Muscle of arm (tissue), 12 donors: Measurements from ENCODE around the gene NAGLU. TPM values are rescaled to one million over a fixed set of nuclear protein-coding genes. Genes with fewer than 3 reads are reported as not detected.
"Not testable (repeated sequence)": the region's sequence is repeated elsewhere in the genome, so short reads cannot be mapped to it uniquely, and the experiment has no call there.

Experiments
- DNase-seq: peaks from one replicate; pipeline ENCODE4 v3.0.0-alpha.2; 2013
- polyA plus RNA-seq, 12 donors: library from polyadenylated mRNA; unstranded; fragments of 120-200 nt; gene quantifications; one replicate each; pipeline ENCODE4 v1.2.1, GENCODE V29; 2013; ENCODE audit not compliant: insufficient read length in 12 of 12

Gene NAGLU
- polyA plus RNA-seq, 12 donors = 15.6 to 25.8 (median 17.9) TPM; not detected in 1

DNA sequence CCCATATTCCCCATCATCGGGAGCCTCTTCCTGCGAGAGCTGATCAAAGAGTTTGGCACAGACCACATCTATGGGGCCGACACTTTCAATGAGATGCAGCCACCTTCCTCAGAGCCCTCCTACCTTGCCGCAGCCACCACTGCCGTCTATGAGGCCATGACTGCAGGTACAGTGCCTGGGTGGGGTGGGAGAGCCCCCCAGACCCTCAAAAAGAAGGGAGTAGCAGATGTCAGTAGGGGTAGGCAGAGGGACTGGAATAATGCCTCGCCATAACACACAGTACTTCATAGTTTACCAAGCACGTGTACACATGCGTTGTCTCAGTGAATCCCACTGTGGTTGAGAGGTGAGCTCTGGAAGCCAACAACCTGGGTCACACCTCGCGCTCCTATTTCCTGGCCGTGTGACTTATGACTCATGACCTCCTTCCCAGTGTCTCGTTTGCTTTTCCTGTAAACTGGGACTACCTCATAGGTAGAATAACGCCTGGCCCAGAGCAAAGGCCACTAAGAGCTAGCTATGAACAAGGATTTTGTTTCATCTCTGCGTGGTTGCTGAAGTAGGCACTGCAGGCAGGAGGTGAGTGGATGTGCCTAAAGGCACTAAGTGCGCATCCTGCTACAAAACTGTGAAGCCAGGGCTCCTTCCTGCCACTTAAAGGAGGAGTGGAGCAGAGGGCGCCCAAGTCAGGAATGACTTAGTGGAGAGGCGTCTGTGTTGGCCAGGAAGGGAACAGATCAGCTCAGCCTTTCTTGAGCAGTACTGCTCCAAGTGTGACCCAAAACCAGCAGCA lies 5.2 kb downstream of the NAGLU start:
- DNase-seq = no peak

DNA sequence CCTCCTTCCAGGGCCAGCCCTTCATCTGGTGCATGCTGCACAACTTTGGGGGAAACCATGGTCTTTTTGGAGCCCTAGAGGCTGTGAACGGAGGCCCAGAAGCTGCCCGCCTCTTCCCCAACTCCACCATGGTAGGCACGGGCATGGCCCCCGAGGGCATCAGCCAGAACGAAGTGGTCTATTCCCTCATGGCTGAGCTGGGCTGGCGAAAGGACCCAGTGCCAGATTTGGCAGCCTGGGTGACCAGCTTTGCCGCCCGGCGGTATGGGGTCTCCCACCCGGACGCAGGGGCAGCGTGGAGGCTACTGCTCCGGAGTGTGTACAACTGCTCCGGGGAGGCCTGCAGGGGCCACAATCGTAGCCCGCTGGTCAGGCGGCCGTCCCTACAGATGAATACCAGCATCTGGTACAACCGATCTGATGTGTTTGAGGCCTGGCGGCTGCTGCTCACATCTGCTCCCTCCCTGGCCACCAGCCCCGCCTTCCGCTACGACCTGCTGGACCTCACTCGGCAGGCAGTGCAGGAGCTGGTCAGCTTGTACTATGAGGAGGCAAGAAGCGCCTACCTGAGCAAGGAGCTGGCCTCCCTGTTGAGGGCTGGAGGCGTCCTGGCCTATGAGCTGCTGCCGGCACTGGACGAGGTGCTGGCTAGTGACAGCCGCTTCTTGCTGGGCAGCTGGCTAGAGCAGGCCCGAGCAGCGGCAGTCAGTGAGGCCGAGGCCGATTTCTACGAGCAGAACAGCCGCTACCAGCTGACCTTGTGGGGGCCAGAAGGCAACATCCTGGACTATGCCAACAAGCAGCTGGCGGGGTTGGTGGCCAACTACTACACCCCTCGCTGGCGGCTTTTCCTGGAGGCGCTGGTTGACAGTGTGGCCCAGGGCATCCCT lies 7.4 kb downstream of the NAGLU start:
- no peak for DNase-seq

DNA sequence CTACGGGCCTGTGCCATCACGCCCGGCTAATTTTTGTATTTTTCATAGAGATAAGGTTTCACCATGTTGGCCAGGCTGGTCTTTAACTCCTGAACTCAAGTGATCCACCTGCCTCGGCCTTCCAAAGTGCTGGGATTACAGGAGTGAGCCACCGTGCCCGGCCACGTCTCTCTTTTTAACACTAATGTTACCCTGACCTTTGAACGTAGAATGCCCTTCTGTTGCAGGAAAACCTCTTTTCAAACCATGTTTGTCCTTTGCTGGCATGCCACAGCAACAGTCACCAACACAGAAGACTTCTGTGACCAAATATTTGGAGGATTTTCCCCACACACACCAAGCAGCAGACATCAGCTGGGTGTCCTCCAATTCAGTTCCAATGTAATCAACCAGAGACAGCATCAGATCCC lies 8.8 kb downstream of the NAGLU start:
- no peak for DNase-seq

DNA sequence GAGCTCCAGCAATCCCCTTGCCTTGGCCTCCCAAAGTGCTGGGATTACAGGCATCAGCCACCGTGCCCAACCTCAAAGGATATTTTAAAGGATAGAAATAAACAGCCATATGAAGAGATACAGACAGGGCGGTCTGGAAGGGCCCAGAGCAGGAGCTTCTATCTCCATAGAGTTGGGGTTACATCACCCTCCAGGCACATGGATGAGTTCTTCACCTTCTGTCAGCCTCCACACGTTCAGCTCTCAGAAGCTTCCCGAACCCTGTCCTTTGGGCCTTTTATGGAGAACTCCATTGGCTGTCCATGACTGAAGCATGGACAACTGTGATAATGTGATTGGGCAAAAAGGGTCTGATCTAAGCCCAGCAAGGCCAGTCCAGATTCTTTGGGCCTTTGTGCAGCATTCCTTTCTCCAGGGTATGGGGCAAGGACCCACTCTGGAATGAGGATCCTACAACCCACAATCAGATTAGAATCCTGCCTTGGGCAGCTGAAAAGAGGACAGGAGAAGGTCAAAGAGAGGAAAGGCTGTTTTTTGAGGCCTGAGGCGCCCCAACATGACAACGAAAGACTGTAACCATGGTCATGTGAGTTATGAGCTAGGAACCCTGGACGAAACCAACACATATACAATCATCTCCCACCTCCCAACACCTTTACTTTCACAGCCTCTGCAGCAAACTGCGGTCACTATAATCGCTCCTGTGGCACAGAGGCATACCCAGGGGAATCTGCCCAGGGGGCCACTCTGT lies 9.9 kb downstream of the NAGLU start:
- DNase-seq = not testable (repeated sequence)

DNA sequence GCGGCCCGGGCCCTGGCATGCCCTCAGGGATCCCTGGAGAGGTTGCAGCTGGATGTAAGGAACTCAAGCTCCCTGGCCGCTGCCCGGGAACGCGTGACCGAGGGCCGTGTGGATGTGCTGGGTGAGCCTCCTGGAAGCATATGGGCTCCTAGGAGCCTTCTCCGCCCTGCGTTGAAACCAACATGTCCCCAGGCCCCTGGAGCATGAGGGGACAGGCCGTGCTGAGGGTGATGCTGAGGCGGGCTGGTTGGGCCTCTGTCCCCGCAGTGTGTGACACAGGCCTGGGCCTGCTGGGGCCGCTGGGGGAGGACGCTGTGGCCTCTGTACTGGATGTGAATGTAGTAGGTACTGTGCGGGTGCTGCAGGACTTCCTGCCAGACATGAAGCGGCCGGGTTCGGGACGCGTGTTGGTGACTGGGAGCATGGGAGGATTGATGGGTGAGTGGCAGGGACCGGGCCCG lies 11.0 kb downstream of the NAGLU start:
- no peak for DNase-seq

DNA sequence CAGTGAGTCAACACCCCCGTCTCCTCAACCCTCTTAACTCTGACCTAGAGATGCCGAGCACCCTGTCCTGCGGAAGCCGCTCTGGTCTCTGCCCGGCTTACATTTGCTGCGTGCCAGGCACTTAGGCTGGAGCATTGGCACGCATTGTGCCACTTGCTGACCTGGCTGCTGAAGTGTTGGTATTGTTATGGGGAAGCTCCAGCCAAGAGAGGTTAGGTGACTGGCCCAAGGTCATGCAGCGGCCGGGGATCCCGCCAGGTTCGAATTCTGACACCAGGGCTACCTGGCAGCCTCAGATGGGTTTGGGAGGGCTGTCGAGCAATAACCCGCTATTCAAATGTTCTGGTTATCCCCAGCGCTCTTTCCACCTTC lies 11.6 kb downstream of the NAGLU start:
- no peak for DNase-seq

DNA sequence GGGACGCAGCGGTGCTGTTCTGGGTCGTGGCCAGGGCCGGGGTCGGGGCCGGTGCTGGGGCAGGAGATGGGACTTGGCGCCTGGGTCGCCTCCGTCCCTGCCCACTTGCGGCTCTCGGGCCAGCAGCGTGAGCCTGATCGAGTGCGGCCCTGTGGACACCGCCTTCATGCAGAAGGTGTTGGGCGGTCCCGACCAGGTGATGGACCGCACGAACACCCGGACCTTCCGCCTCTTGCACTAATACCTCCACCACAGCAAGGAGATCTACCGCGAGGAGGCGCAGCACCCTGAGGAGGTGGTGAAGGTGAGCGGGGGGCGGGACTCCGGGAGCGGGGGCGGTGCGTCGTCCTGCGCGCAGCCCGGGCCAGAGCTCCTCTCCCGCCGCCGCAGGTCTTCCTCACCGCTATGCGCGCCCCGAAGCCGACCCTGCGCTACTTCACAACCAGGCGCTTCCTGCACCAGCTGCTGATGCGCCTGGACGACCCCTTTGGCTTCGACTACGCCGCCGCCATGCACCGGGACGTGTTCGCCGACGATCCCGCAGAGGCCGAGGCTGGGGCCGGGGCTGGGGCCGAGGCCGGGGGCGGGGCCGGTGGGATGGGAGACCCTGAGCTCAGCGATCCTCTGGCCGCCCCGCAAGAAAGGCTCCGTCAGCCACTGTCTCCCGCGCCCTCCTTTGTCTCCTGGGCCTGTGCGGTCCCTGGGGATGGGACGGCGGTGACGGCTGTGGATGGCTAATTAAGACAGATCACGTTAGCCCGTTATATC lies 12.2 kb downstream of the NAGLU start:
- no peak for DNase-seq

DNA sequence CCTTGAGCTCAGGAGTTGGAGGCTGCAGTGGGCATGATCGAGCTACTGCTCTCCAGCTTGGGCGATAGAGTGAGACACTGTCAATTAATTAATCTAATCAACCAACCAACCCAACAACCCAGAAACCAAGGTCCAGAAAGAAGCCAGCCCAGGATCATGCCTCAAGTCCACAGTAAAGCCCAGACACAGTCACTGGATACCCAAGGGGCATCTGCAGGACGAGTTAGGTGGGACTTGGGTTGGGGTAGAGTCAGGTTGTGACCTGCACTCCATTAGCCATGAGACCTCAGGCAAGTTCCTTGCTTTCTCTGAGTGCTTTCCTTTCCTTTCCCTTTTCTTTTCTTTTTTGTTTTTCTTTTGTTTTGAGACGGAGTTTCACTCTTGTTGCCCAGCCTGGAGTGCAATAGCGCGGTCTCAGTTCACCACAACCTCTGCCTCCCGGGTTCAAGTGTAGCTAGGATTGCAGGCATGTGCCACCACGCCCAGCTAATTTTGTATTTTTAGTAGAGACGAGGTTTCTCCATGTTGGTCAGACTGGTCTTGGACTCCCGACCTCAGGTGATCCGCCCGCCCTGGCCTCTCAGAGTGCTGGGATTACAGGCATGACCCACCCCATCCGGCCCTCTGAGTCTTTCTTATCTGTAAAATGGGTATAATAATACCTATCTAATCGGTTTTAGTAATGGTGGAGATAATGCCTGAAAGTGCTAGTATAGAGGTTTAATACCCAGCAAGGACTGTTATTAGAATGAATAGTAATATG lies 13.1 kb downstream of the NAGLU start:
- no peak for DNase-seq

DNA sequence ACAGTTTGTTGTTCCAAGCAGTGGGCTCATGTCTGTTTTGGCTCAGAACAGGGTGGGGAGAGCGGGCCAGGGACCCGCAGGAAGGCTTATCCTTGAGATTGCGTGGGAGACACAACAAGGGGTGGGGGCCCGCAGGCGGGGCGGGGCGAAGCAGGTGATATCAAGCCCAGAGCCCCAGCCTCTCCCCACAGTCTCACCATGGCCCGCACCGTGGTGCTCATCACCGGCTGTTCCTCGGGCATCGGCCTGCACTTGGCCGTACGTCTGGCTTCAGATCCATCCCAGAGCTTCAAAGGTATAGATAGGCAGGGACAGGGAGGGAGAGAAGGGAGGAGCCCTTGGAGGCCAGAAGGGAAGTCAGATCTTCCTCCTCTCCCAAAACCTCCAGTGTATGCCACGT lies 16.7 kb downstream of the NAGLU start, which contains the start of gene HSD17B1:
HSD17B1 (plus strand) TSS at position 188 of the 400 bp plus-strand sequence; CDS start at position 199, 11 bp downstream.
- DNase-seq = not testable (repeated sequence)

DNA sequence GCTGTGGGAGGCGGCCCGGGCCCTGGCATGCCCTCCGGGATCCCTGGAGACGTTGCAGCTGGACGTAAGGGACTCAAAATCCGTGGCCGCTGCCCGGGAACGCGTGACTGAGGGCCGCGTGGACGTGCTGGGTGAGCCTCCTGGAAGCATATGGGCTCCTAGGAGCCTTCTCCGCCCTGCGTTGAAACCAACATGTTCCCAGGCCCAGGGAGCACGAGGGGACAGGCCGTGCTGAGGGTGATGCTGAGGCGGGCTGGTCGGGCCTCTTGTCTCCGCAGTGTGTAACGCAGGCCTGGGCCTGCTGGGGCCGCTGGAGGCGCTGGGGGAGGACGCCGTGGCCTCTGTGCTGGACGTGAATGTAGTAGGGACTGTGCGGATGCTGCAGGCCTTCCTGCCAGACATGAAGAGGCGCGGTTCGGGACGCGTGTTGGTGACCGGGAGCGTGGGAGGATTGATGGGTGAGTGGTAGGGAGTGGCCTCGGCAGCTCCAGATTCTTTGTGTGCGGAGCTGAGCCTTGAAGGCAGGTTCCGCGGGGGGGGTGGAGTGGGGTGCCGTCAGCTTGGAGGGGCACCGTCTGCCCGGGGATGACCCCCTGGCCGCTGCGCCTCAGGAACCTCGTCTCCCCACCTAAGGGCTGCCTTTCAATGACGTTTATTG lies 17.2 kb downstream of the NAGLU start:
- no peak for DNase-seq

DNA sequence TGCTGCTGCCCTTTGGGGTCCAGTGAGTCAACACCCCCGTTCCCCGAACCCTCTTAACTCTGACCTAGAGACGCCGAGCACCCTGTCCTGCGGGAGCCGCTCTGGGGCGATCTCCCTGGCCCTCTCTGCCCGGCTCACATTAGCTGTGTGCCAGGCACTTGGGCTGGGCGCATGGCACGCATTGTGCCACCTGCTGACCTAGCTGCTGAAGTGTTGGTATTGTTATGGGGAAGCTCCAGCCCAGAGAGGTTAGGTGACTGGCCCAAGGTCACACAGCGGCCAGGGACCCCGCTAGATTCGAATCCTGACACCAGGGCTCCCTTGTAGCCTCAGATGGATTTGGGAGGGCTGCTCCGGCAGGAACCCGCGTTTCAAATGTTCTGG lies 17.8 kb downstream of the NAGLU start:
- no peak for DNase-seq

DNA sequence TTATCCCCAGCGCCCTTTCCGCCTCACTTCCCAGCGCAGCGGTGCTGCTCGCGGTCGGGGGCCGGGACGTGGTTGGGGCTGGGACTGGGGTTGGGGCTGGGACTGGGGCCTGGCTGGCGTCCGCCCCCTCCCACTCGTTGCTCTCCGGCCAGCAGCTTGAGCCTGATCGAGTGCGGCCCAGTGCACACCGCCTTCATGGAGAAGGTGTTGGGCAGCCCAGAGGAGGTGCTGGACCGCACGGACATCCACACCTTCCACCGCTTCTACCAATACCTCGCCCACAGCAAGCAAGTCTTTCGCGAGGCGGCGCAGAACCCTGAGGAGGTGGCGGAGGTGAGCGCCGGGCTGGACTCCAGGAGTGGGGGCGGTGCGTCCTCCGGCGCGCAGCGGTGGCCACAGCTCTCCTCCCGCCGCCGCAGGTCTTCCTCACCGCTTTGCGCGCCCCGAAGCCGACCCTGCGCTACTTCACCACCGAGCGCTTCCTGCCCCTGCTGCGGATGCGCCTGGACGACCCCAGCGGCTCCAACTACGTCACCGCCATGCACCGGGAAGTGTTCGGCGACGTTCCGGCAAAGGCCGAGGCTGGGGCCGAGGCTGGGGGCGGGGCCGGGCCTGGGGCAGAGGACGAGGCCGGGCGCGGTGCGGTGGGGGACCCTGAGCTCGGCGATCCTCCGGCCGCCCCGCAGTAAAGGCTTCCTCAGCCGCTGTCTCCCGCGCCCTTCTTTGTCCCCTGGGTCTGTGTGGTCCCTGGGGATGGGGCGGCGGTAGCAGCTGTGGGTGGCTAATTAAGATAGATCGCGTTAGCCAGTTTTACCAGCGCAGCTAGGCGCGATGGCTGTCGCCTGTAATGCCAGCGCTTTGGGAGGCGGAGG lies 18.4 kb downstream of the NAGLU start:
- DNase-seq = peak; percentile 89

DNA sequence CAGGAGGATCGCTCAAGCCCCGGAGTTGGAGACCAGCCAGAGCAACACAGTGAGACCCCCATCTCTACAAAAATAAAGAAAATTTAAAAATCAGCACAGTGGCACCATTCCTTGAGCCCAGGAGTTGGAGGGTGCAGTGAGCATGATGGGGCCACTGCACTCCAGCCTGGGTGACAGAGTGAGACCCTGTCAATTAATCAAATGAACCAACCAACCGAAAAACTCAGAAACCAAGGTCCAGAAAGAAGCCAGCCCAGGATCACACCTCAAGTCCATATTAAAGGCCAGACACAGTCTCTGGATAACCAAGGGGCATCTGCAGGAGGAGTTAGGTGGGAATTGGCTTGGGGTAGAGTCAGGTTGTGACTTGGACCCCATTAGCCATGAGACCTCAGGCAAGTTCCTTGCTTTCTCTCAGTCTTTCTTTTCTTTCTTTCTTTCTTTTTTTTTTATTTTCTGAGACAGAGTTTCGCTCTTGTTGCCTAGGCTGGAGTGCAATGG lies 19.1 kb downstream of the NAGLU start:
- no peak for DNase-seq

DNA sequence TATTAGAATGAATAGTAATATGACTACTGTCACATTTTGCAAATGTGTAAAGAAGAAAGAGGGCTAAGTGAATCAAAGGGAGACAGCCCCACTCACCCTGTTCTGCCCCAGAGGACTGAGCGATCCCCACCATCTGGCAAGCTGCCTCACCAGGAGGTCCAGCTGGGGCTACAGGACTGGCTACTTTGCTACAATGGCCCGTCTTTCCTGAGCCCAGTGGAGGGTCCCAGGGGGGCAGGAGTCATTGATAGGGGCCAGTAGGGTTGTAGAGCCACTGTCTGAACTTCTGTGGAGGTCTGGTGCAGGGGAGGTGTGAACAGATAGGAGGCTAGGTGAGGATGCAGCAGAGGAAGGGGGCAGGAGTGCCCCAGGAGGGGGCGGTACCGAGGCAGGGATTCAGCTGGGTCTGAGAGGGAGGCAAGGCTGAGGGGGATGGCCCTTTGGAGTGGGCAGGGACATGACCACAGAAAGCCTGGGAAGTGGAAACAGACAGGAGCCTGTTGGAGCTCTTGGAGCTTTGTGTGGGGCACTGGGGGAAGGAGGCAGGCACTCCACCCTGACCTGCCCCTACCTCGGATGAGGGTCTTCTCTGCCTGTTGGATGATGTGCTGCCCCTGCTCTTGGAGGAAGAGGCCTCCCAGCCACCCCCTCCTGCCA lies 20.0 kb downstream of the NAGLU start:
- not testable (repeated sequence) for DNase-seq

DNA sequence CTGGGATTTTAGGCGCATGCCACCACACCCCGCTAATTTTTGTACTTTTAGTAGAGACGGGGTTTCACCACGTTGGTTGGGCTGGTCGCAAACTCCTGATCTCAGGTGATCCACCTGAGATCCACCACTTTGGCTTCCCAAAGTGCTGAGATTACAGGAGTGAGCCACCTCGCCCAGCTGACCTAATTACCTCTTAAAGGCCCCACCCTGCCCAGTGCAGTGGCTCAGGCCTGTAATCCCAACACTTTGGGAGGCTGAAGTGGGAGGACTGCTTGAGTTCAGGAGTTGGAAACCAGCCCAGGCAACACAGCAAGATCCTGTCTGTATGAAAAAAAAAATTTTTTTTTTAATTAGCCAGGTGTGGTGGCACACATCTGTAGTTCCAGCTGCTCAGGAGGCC lies 23.0 kb downstream of the NAGLU start:
- no peak for DNase-seq

DNA sequence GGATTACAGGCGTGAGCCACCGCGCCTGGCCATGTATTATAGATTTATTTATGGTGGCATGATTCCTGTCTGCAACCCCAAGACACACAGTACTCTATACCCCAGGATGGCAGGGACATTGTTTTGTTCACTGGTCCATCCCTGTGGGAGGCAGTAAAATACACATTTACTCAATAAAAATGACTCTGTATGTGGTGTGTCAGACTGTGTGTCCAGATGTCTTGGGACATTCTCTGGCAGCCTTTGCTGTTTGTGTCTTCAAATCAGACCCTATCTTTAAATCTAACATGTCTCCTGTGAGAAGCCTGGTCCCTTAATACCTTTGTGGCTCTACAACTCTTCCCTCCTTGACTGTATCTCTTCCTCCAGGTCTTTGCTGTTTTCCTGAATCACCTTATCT lies 24.2 kb downstream of the NAGLU start:
- no peak for DNase-seq

DNA sequence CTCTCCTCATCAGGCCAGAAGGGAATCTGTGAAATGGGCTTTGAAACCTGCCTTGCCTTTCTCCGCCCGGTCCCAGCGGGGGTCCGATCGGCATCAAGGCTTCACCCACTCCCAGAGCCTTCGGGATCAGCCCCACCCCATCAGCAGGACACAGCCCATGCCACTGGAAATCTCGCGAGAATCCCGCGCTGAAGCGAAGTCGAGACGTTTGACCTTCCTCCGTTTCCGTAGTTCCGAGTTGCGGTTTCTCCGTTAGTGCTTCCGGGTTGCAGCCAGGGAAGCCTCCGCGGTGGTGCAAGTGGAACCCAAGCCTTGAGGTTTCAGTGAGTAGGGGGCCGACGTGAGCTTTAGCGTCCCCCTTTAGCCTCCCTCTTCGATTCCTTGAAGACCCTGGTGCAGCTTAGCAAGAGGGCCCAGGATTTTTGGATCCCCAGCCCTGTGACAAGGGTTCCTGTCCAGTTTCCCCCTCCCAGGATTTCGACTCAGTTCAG lies 25.9 kb downstream of the NAGLU start, which contains the start of gene COASY:
COASY (plus strand) TSS at position 252 of the 491 bp plus-strand sequence. CDS start 475 bp downstream, outside the sequence.
- peak; percentile 99 for DNase-seq
